Amygdala (tissue), 56 donors: Measurements from ENCODE around the gene CNGA2.

ENCODE experiments used
- DNase-seq, 56 donors: peaks; one replicate each; lab custom pipeline; 2025; lab: John Stamatoyannopoulos, UW

The CNGA2 gene

DNA sequence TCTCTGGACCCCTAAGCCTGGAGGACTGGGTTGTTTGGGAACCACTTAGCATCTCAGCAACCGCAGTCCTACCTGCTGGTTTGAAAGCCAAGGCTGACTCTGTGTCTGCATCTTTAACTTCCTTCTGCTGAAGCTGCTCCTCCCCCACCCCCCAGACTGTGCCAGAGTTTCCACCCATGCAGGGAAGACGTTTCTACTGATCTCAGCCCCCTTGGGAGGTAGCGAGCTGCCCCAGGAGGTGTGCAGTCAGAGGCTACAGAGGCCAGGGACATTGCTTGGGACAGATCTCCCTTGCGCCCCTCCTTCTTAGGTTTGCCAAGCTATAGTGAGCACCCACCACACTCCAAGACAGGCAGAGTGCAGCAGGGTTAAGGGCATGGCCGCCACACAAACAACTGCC lies 23.4 kb upstream of the CNGA2 start:
- no peak for DNase-seq

DNA sequence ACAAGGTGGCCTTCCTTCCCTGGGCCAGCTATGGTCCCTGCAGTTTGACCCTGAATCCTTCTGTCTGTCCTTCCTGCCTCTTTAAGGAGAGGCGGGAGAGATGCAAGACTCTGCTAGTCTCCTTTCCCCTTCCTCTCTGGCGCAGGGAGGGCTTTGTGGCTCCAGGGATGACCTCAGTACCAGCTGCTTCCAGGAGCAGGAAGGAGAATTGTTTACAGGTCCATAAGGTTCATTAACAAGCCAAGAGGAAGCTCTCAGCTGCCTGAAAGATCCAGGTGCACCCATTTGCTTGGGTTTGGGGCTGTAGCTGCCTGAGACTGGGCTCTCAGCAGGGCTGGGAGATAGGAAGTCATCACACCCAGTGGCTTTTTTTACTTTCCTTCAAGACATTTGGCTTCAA lies 22.8 kb upstream of the CNGA2 start:
- DNase-seq: no peak

DNA sequence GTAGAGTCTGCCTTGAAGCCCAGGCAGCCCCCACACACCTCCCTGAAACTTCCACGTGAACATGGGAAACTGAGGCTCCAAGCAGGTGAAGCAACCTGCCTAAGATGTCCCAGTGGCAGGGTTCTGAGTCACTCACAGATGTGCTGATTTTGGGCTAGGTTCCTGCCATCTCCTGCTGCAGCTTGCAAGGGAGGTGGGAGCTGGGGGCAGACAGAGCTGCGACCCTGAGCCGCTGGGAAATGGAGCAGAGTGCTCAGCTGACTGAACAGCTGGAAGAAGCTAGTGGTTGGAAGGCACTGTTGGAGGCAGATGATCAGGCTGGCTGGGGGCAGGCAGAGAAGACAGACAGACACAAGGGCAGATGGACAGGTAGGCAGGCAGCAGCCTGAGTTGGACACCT lies 22.3 kb upstream of the CNGA2 start:
- DNase-seq: no peak

DNA sequence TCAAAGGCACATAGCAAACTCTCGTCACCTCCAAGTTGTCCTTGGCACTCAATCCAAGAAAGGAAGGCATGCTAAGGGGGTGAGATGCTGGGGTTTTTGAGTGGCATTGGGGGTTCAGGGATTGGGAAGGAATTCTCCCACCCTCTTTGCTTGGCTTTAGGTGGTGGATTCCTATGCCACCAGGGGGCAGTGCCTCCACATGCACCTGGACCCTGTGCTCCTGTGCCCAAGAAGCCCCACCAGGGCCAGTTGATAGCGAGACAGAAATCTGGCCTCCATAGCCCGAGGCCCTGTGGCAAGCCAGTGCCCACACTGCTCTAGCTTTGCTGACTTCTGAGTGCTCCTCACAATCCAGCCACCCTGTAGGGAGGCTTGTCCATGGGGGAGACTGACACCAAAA lies 20.7 kb upstream of the CNGA2 start:
- DNase-seq: no peak

DNA sequence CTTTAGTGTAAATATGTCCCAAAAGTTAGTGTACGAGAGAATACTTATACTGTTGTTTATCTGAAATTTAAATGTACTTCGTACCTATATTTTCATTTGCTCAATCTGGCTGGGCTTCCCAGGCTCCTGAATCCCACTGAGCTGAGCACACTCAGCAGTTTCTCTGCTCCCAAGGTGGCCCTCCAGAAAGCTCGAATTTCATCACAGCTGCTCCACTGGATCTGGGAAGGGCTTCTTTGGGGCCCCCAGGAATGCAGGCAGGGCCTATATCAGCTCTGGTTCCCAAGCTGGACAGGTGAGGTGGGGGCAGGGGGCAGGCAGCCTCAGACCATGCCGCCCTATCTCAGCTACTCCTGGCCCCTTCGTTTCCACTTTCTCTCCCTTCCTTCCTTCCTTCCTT lies 20.2 kb upstream of the CNGA2 start:
- no peak for DNase-seq

DNA sequence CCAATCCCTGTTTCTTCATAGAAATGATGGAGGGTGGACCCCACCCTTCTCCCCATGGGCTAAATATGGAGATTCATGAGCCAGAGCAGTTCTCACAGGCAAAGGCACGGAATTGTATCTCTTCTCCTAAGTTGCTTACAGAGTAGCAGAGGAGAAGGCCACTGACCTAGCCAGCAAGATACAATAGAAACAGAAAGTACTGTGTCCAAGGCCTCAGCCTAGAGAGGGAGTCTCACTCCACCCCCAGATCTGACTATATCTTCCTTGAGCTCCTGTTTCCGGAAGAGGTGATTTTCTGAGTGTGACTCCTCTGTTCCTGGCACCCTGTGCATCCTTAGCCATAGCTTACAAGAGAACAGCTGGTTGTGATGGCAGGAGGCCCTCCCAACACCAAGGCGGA lies 18.8 kb upstream of the CNGA2 start, which contains the start of gene FATE1:
TSS of gene FATE1 (plus strand) at position 284 of the 400 bp plus-strand sequence. CDS start at position 369, 85 bp downstream.
- no peak for DNase-seq

DNA sequence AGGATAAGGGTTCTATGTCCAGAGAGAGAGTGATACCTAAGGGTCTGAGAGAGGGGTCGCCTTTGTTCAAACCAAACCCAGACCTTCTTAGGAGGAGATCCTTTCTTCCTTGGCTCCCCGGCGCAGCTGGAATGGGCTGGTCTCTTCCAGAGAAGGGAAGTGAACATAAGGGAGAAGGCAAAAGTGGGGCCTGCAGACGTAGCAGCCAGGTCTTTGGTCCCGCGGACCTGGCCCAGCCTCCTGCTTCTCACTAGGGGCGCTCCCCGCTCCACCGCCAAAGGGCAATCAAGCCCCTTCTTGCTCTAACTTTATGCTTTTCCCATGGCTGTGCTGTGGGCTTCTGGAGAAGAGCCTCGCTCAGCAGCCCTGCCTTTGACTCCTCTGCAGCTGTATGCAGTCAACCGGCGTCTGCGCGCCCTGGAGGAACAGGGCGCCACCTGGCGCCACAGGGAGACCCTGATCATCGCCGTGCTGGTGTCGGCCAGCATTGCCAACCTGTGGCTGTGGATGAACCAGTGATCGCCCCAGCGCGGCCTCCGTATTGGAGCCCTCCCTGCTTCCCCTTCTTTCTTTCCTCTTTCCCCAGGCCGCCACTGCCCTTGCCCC lies 12.2 kb upstream of the CNGA2 start:
- no peak for DNase-seq

DNA sequence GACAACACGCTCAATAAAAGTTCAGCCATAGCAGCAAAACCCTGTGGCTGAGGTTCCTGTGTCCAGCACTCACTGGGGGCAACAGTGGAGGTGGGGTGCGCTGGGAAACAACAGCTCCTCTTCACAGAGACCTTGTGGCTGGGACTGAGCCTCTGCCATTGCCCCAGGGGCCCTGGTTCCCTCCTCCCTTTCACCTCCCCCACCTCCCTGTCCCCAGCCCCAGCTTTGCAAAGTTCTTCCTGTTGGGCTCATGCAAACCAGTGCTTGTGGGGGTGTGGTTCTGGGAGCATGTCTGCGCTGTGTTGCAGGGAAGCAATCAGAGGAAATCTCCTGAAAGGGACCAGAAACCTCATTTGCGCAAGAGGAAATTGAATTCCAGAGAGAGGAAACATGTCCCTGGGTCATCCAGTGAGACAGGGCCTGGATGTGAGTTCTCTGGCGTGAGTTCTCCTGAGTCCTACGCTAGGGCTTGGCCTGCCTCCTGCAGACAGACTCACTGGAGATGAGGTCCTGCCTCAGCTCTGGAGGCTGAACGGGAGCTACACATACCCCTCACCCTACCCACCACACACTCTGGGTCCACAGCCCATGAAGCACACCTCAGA lies 11.3 kb upstream of the CNGA2 start:
- no peak for DNase-seq

DNA sequence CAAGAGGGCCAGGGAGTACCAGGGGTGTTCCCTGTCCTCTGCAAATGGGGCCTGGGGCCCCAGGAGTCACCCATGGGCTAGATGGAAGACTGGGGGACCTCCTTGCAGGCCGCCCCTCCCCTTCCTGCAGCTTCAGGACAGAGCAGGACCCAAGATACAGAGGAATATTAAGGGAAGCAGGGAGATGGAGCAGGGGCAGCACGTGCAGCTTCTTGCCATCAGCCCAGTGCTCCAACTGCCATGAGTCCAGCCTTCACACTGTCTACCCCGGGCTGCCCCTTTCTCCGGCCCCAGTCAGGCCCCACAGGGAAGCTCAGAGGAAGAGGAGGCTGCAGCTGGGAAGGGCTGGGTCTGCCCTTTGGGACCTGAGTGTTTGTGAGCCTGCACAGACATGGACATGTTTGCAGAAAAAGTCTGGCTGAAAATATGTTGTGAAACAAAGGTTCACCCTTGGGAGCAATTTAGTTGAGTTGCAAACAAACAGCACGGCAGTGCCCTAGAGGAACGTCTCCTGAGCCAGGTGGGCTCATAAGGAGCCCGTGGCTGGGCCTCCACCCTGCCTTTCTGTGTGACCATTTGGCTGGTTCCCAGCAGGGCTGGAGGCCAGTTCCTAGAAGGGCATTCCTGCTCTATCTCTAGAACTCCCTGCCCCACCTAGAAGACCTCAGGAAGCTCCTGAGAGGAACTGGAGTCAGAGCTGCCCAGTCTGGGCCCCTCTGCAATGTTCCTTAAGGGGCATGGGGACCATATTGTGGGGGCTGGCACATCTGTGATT lies 9.8 kb upstream of the CNGA2 start:
- DNase-seq: no peak

DNA sequence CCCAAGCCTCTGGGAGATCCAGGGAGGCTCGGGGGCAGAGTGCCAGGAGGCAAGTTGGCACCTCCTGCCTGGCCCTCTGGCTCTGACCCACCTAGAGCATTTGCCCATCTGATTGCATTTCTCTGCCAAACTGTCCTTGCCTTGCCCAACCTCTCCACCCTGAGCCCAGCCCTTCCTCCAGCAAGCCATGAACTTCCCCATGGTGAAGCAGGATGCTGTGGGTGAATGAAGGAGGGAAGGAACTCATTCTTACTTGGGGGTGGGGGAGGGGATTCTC lies 9.3 kb upstream of the CNGA2 start:
- no peak for DNase-seq

DNA sequence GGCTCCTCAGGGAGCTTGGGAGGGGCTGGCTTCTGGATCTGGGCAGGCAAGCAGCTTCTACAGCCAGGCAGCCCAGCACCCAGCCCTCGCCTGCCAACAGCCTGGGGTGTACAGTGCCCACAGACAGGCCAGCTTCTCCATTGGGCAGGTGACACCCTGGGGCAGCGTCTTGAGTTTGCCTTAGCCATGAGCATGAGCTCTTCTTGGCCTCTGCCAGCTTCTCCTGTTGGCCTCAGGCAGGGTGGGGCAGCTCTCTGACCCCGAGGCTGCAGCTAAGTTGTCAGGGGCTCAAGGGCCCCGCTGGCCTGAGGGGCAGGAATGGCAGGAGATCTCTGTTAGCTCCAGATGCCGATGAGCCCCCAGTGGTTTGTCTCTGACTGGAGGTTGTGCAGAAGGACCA lies 7.8 kb upstream of the CNGA2 start:
- DNase-seq: no peak

DNA sequence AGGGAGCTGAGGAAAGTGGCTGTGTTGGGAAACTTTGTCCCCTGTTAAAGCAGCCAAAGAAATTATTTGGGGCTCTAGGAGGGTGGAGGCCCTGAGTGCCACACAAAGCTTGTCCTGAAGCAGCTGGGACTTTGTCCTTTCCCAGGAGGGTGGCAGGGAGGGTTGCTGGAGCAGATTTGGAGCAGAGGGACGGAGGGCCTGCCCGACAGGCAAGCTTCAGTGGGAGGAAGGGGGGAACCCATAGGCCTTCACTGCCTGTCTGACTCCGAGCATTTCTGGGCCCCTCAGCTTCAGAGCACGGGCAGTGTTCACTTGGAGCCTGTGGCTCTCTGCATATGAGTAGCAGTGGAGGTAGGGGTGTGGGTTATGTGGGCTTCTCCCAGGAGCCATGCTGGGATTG lies 7.2 kb upstream of the CNGA2 start:
- no peak for DNase-seq

DNA sequence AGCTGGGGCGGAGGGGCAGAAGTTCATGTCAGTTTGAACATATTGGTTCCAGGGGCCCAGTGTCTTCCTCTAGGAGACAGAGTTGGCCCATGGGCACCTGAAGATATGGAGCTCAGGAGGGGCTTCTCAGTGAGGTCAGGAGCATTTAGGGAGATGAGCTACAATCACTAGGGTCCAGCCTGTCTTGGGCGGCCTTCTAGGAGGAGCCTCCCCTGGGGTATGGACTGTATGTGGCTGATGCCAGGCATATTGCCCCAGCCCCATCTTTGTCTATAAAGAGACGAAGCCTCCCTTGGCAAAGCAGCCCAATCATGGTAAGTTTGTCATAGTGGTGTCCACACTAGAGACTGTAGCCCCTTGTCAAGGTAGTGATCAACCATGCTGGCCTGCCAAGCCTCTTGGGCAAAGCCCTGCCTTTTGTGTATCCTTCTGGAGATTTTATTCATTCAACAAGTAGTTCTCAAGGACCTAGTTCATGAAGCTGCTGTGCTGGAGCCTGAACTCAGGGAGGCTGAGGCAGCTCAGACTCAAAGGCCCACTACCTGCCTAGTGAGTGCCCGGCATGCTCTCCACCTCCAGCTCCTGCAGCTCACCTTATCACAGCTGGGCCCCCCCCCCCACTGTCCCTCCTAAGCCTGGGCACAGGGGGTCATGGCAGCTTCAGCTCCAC lies 5.4 kb upstream of the CNGA2 start:
- no peak for DNase-seq

DNA sequence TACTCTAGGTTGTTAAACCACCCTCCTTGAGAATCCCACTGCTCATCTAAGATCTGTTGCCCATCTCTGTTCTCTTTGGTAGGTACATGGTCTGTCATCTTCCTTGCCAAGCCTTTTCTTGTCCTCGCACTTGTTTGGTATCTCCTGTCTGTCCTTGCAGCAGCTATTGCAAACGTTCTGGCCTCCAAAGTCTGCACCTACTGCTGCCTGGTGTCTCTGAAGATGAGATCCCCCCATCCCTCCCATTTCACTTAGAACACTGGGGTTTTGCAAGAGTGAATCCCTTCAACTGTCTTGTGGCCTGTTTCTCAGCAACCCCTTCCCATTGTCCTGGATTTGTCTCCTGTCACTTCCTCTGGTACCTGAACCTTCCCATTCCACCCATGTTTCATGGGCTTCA lies 673 bp downstream of the CNGA2 start:
- DNase-seq: no peak

DNA sequence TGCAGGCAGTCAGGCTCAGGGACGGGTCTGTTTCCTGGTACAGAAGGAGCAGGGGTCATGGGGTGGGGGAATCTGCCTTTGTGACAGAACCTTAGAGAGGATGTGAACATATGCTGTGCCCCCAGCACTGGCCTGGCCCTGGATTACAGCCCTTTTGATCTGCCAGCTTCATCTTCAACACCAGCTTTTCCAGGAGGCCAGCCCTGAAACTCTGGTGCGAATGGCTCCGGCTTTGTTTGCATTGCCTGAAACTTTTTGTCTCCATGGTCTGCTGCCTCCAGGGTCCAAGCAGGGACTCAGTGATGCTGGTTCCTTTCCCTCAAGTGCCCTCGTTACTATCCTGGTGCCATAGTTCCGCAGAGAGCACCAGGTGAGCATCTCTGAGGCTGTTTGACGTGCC lies 2.1 kb downstream of the CNGA2 start:
- DNase-seq: no peak

DNA sequence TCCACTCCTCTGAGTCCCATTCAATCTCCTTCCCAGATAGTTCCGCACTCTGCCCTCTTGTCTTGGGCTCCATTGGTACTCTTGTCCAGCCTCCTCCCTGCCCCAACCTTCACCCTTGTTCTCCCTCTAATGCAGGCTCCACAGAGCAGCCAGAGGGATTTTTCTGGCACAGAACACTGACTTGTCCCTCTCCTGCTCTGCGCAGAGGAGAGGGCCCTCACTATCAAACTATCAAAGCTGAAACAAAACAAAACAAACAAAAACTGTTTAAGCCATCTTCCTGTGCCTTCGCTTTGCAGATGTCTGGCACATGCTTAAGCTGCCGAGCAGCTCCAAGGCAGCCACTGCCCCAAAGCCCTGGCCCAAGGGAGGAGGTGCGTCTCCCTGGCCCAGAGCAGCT lies 2.9 kb downstream of the CNGA2 start:
- DNase-seq: no peak

DNA sequence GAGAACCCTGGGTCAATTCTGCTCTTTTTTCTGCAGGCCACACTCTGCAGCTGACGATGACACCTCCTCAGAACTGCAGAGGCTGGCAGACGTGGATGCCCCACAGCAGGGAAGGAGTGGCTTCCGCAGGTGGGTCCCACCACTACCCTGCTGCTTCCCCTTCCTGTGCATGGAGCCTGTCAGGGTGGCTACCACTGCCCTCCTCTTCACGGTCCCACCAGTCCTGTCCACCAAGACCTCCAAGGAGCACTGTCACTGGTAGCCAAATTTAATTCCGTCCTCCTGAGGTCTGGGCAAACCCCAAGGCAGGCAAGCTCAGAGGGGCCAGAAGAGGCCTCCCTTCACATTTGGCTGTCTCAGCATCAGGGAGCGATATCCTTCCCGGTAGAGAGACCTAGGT lies 4.2 kb downstream of the CNGA2 start:
- no peak for DNase-seq

DNA sequence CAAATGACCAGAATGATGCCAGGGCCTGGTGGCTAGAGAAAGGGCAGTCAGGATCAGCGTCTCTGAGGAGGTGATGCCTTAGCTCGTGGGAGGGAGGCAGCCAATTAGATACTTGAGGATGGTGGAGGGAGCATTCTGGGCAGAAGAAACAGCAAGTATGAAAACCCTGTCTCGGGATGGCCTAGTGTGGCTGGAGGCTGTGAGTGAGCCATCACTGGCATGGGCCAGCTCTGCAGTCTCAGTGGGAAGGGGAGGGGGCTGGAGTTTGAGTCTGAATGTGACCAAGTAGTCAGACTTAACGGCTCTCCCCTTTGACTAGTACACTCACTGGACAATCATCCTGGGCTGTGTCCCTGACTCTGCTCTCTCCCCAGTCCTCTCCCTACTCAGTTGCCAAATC lies 7.1 kb downstream of the CNGA2 start:
- no peak for DNase-seq

DNA sequence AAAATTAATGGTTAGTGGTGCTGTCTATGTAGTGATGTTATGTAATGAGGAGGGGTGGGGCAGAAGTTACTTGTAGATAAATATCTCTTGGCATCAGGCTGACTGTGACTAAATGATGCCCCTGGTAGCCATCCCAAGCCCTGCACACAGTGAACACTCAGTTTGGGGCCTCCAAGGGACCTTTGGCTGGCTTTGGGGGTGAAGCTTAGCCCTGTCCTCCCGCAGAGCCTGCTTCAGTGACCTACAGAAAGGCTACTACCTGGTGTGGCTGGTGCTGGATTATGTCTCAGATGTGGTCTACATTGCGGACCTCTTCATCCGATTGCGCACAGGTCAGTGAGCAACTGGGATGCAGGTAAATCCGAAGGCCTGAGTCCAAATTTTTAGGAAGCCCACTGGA lies 7.8 kb downstream of the CNGA2 start:
- DNase-seq: no peak

DNA sequence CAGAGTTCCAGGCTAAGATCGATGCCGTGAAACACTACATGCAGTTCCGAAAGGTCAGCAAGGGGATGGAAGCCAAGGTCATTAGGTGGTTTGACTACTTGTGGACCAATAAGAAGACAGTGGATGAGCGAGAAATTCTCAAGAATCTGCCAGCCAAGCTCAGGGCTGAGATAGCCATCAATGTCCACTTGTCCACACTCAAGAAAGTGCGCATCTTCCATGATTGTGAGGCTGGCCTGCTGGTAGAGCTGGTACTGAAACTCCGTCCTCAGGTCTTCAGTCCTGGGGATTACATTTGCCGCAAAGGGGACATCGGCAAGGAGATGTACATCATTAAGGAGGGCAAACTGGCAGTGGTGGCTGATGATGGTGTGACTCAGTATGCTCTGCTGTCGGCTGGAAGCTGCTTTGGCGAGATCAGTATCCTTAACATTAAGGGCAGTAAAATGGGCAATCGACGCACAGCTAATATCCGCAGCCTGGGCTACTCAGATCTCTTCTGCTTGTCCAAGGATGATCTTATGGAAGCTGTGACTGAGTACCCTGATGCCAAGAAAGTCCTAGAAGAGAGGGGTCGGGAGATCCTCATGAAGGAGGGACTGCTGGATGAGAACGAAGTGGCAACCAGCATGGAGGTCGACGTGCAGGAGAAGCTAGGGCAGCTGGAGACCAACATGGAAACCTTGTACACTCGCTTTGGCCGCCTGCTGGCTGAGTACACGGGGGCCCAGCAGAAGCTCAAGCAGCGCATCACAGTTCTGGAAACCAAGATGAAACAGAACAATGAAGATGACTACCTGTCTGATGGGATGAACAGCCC lies 9.3 kb downstream of the CNGA2 start:
- no peak for DNase-seq

DNA sequence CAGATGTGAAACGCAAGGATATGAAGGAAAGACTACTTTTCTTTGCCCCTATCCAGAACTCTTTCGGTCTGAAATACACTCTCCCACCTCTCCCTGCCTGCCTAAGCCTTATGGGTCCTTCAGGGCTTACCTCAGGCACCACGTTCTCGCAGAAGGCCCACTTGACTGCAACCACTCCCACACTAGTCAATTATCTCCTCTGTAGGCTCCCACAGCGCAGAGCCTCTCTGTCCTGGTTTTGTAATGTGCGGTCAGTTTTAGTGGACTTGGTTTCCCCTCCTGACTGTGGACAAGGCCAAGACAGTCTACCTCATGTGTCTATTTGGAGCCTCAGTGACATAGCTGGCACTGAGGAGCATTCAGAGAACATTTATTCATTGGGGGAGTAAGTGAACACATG lies 11.1 kb downstream of the CNGA2 start:
- DNase-seq: no peak
